Keratinocyte (primary cell): ENCODE measurements around the gene TFPI. TPM values are rescaled to one million over a fixed set of nuclear protein-coding genes. Genes with fewer than 3 reads are reported as not detected.

Experiments
- DNase-seq: peaks from one replicate; pipeline ENCODE4 v3.0.0-alpha.2; 2011; ENCODE audit warnings: low read depth, missing footprints, low spot score
- FAIRE-seq: peaks from 2 replicates; lab custom pipeline; 2011; peaks lifted over from hg19 to GRCh38; lab: Jason Lieb, UNC
- H2AFZ ChIP-seq: 2 replicates; pipeline ENCODE4 v1.6.0; 2012; ENCODE audit warnings: low read length, control low read depth, inconsistent platforms; ENCODE audit not compliant: control insufficient read depth
- H3K27ac ChIP-seq: 2 replicates; pipeline ENCODE4 v1.5.1; 2011; ENCODE audit warnings: low read length; ENCODE audit not compliant: control insufficient read depth, insufficient read depth
- H3K27me3 ChIP-seq: 3 replicates; pipeline ENCODE4 v1.6.0; 2011; ENCODE audit warnings: low read length; ENCODE audit not compliant: control insufficient read depth, insufficient read depth; ENCODE audit errors: extremely low read depth
- H3K36me3 ChIP-seq, 2 experiments: 2 replicates in 1 of 2; 3 replicates in 1 of 2; pipeline ENCODE4 v1.5.1; 2011; ENCODE audit warnings: low read length in 2 of 2, mild to moderate bottlenecking in 1 of 2; ENCODE audit not compliant: control insufficient read depth in 2 of 2, insufficient read depth in 2 of 2; ENCODE audit errors: extremely low read depth in 1 of 2
- H3K4me1 ChIP-seq: 3 replicates; pipeline ENCODE4 v1.5.1; 2011; ENCODE audit warnings: low read length; ENCODE audit not compliant: control insufficient read depth, insufficient read depth; ENCODE audit errors: extremely low read depth
- H3K4me2 ChIP-seq: 3 replicates; pipeline ENCODE4 v1.6.0; 2011; ENCODE audit warnings: low read depth, low read length; ENCODE audit not compliant: control insufficient read depth, insufficient read depth; ENCODE audit errors: extremely low read depth
- H3K4me3 ChIP-seq, 3 experiments: fragments of 200-600 bp in 1 of 3; sonication (generic) in 1 of 3; 2 replicates in 2 of 3; 3 replicates in 1 of 3; pipeline ENCODE4 v1.5.1; 2011 to 2016; ENCODE audit warnings: low read length in 3 of 3, mild to moderate bottlenecking in 3 of 3, control low read depth in 2 of 3, inconsistent platforms in 1 of 3, low read depth in 1 of 3, mixed read lengths in 1 of 3, mixed run types in 1 of 3, moderate library complexity in 1 of 3; ENCODE audit not compliant: control insufficient read depth in 2 of 3, insufficient read depth in 2 of 3; ENCODE audit errors: extremely low read depth in 1 of 3
- H3K79me2 ChIP-seq: 2 replicates; pipeline ENCODE4 v1.6.0; 2012; ENCODE audit warnings: low read length; ENCODE audit not compliant: control insufficient read depth, insufficient read depth
- H3K9ac ChIP-seq: 3 replicates; pipeline ENCODE4 v1.6.0; 2011; ENCODE audit warnings: low read length; ENCODE audit not compliant: control insufficient read depth, insufficient read depth; ENCODE audit errors: extremely low read depth
- H3K9me1 ChIP-seq: 3 replicates; pipeline ENCODE4 v1.6.0; 2011; ENCODE audit warnings: low read length; ENCODE audit not compliant: control insufficient read depth, insufficient read depth; ENCODE audit errors: extremely low read depth
- H3K9me3 ChIP-seq: 2 replicates; pipeline ENCODE4 v1.5.1; 2012; ENCODE audit warnings: low read depth, low read length; ENCODE audit not compliant: control insufficient read depth
- H4K20me1 ChIP-seq: 3 replicates; pipeline ENCODE4 v1.6.0; 2011; ENCODE audit warnings: low read length; ENCODE audit not compliant: control insufficient read depth, insufficient read depth; ENCODE audit errors: extremely low read depth
- EZH2 ChIP-seq: IDR thresholded peaks from one replicate; pipeline ENCODE4 v1.6.1; 2012; ENCODE audit warnings: inconsistent platforms, mild to moderate bottlenecking, low read length, moderate library complexity
- dilution Hi-C: fragments of 300-500 bp; cut with MboI; formaldehyde crosslinking; loops from one replicate; pipeline ENCODE4 v1.7.0; 2020; ENCODE audit warnings: low sequenced_read_pairs; ENCODE audit not compliant: extremely low pct_ligation_motif_present
- polyA plus RNA-seq, 5 experiments: library from polyadenylated mRNA; depleted of rRNA in 3 of 5; stranded (reverse) in 3 of 5; stranded (forward) in 1 of 5; unstranded in 1 of 5; fragments of >200 nt; gene quantifications; 1 replicate in 1 of 5; 2 replicates in 3 of 5; 3 replicates in 1 of 5; pipeline versions ENCODE4 v1.2.1 to v1.2.3, GENCODE V29; 2011 to 2012; ENCODE audit warnings: missing spikeins in 2 of 5, low read depth in 1 of 5, low replicate concordance in 1 of 5
- TF ChIP-seq, protein P1 (sequence below), 3 experiments: IDR thresholded peaks in 1 of 3; conservative IDR thresholded peaks in 1 of 3; optimal IDR thresholded peaks in 1 of 3; 2 replicates in 2 of 3; 3 replicates in 1 of 3; pipeline versions ENCODE3 to v1.5.1; 2011; ENCODE audit warnings: low read length in 3 of 3, mild to moderate bottlenecking in 3 of 3, moderate library complexity in 2 of 3, control low read depth in 1 of 3, inconsistent platforms in 1 of 3; ENCODE audit not compliant: insufficient read depth in 2 of 3; ENCODE audit errors: extremely low read depth in 1 of 3

TFPI gene
- polyA plus RNA-seq, 1 donor (not counting 4 experiments of a cell fraction or from before 2014, with no cell fraction given): 1.1 TPM

- dilution Hi-C loops: no loop called here
- Histone ChIP-seq H3K9ac (no peak overlapping the region), H3K4me1 (no peaks in the 10 kb centered on the region), H3K36me3 (no peaks in the 10 kb centered on the region), H3K4me2 (no peak overlapping the region), H3K79me2 (no peaks in the 10 kb centered on the region), H3K27ac (no peak overlapping the region), H3K4me3 (no peak overlapping the region), H3K9me3 (no peaks in the 10 kb centered on the region), H3K27me3 (no peaks in the 10 kb centered on the region), H3K9me1 (no peaks in the 10 kb centered on the region), H2AFZ (peak overlapping the region; percentile 40), H4K20me1 (no peaks in the 10 kb centered on the region)
- FAIRE-seq (no peak), DNase-seq (no peak)
- TF ChIP-seq, protein P1, sequence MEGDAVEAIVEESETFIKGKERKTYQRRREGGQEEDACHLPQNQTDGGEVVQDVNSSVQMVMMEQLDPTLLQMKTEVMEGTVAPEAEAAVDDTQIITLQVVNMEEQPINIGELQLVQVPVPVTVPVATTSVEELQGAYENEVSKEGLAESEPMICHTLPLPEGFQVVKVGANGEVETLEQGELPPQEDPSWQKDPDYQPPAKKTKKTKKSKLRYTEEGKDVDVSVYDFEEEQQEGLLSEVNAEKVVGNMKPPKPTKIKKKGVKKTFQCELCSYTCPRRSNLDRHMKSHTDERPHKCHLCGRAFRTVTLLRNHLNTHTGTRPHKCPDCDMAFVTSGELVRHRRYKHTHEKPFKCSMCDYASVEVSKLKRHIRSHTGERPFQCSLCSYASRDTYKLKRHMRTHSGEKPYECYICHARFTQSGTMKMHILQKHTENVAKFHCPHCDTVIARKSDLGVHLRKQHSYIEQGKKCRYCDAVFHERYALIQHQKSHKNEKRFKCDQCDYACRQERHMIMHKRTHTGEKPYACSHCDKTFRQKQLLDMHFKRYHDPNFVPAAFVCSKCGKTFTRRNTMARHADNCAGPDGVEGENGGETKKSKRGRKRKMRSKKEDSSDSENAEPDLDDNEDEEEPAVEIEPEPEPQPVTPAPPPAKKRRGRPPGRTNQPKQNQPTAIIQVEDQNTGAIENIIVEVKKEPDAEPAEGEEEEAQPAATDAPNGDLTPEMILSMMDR (optimal IDR thresholded peaks at IDR 0.05 in 1 of 3, IDR thresholded peaks at IDR 0.05 in 1 of 3, conservative IDR thresholded peaks at IDR 0.05 in 1 of 3; ENCODE audit: extremely low read depth in 1 of 3, insufficient read depth in 2 of 3, low read length in 3 of 3): no peak
- TF ChIP-seq EZH2: no peak
Measured at GRCh38 chr2:187509667-187510417, 44.4 kb downstream of the TFPI start.

DNA sequence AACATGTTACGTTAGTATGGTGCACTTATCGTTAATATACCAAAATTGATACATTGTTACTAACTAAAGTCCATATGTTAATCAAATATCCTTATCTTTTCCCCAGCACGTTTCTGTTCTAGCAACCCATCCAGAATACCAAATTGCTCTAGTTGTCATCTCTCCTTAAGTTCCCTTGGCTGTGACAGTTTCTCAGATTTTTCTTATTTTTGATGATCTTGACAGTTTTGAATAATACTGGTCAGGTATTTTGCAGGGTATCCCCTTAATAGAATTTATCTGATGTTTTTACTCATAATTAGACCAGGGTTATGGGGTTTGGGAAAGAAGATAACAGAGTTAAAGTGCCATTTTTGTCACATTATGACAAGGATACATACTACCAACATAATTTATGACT, 47.8 kb downstream of the TFPI start:
- no peaks in the 10 kb centered on the region for H3K79me2 ChIP-seq
- TF ChIP-seq EZH2: no peak
- TF ChIP-seq, protein P1 (optimal IDR thresholded peaks at IDR 0.05 in 1 of 3, IDR thresholded peaks at IDR 0.05 in 1 of 3, conservative IDR thresholded peaks at IDR 0.05 in 1 of 3; ENCODE audit: extremely low read depth in 1 of 3, insufficient read depth in 2 of 3, low read length in 3 of 3): no peak
- DNase-seq (no peak), FAIRE-seq (no peak)
- no peak overlapping the region for H3K4me3 ChIP-seq
- H3K4me1 ChIP-seq: no peaks in the 10 kb centered on the region
- no peak overlapping the region for H3K9ac ChIP-seq
- H3K4me2 ChIP-seq: no peak overlapping the region
- H3K9me3 ChIP-seq: no peaks in the 10 kb centered on the region
- no peaks in the 10 kb centered on the region for H3K27me3 ChIP-seq
- no peaks in the 10 kb centered on the region for H3K36me3 ChIP-seq
- no peak overlapping the region for H3K27ac ChIP-seq
- no peaks in the 10 kb centered on the region for H4K20me1 ChIP-seq
- H3K9me1 ChIP-seq: no peaks in the 10 kb centered on the region
- H2AFZ ChIP-seq: no peak overlapping the region
- dilution Hi-C loops: no loop called here
